H1 (cell line): ENCODE data around the gene PPP1R14C. TPM values are rescaled to one million over a fixed set of nuclear protein-coding genes. Genes with fewer than 3 reads are reported as not detected.

Experiments
- CTCF ChIA-PET: fragments of 300-600 bp; sonication (Branson Sonifier 250); formaldehyde crosslinking; loops from one replicate; lab custom pipeline; 2021; ENCODE audit not compliant: partially characterized antibody; lab: Charles Lee
- POLR2A ChIA-PET: fragments of 300-600 bp; sonication (Branson Sonifier 250); formaldehyde crosslinking; loops from one replicate; lab custom pipeline; 2021; ENCODE audit warnings: inconsistent platforms; ENCODE audit not compliant: partially characterized antibody; lab: Charles Lee
- DNase-seq, 2 experiments: peaks; one replicate each; pipeline versions ENCODE4 v3.0.0 to v3.0.0-alpha.2; 2010 to 2022; ENCODE audit warnings: low spot score in 2 of 2, low read depth in 1 of 2, mixed read lengths in 1 of 2
- FAIRE-seq: peaks from 2 replicates; lab custom pipeline; 2011; peaks lifted over from hg19 to GRCh38; lab: Jason Lieb, UNC
- H2AFZ ChIP-seq: 2 replicates; pipeline ENCODE4 v1.8.1; 2012; ENCODE audit warnings: low read length, inconsistent platforms
- H2AK5ac ChIP-seq: 2 replicates; pipeline ENCODE4 v1.6.1; 2013; ENCODE audit warnings: low read depth, low read length
- H2BK120ac ChIP-seq: replicated peaks from 2 replicates; pipeline ENCODE3; 2013; ENCODE audit warnings: low read depth, low read length, inconsistent platforms
- H2BK12ac ChIP-seq: 2 replicates; pipeline ENCODE4 v1.6.1; 2013; ENCODE audit warnings: low read depth, low read length
- H2BK15ac ChIP-seq: 2 replicates; pipeline ENCODE4 v1.6.1; 2013; ENCODE audit warnings: low read length
- H2BK20ac ChIP-seq: 2 replicates; pipeline ENCODE4 v1.6.1; 2013; ENCODE audit warnings: low read length
- H2BK5ac ChIP-seq: 2 replicates; pipeline ENCODE4 v1.6.1; 2013; ENCODE audit warnings: low read depth, low read length
- H3K14ac ChIP-seq: 2 replicates; pipeline ENCODE4 v1.6.1; 2013; ENCODE audit warnings: inconsistent platforms; ENCODE audit not compliant: insufficient read length
- H3K18ac ChIP-seq: 2 replicates; pipeline ENCODE4 v1.6.1; 2013; ENCODE audit warnings: low read length; ENCODE audit errors: extremely low read depth
- H3K23ac ChIP-seq: 2 replicates; pipeline ENCODE4 v1.6.1; 2013; ENCODE audit warnings: inconsistent platforms; ENCODE audit not compliant: insufficient read length
- H3K23me2 ChIP-seq: 2 replicates; pipeline ENCODE4 v1.6.1; 2013; ENCODE audit warnings: low read depth, low read length
- H3K27ac ChIP-seq: 2 replicates; pipeline ENCODE4 v1.6.1; 2011; ENCODE audit warnings: low read depth, low read length, inconsistent platforms
- H3K27me3 ChIP-seq, 4 experiments: replicated peaks in 1 of 4; 1 replicate in 1 of 4; 2 replicates in 3 of 4; pipeline versions ENCODE4 v1.6.1 to v1.8.1; 2011 to 2013; ENCODE audit warnings: low read length in 3 of 4, mild to moderate bottlenecking in 3 of 4, inconsistent platforms in 2 of 4, mixed read lengths in 2 of 4, moderate library complexity in 1 of 4; ENCODE audit not compliant: control insufficient read depth in 3 of 4, insufficient read depth in 3 of 4; ENCODE audit errors: extremely low read depth in 1 of 4
- H3K36me3 ChIP-seq, 4 experiments: 2 replicates each; pipeline versions ENCODE4 v1.6.1 to v1.8.1; 2011 to 2013; ENCODE audit warnings: mild to moderate bottlenecking in 4 of 4, low read length in 3 of 4, moderate library complexity in 2 of 4, control low read depth in 1 of 4, inconsistent platforms in 1 of 4; ENCODE audit not compliant: insufficient read depth in 4 of 4, control insufficient read depth in 2 of 4
- H3K4ac ChIP-seq: replicated peaks from 2 replicates; pipeline ENCODE3; 2013; ENCODE audit warnings: low read length, low read depth, mixed read lengths, inconsistent platforms; ENCODE audit not compliant: insufficient read length
- H3K4me1 ChIP-seq, 4 experiments: replicated peaks in 1 of 4; 1 replicate in 1 of 4; 2 replicates in 3 of 4; pipeline versions ENCODE4 v1.6.1 to v1.8.1; 2011 to 2013; ENCODE audit warnings: low read length in 3 of 4, inconsistent platforms in 2 of 4, mixed read lengths in 1 of 4; ENCODE audit not compliant: insufficient read depth in 4 of 4, control insufficient read depth in 3 of 4
- H3K4me2 ChIP-seq, 2 experiments: 2 replicates each; pipeline versions ENCODE4 v1.6.1 to v1.8.1; 2011 to 2013; ENCODE audit warnings: low read depth in 2 of 2, low read length in 2 of 2, control low read depth in 1 of 2, inconsistent platforms in 1 of 2, mild to moderate bottlenecking in 1 of 2; ENCODE audit not compliant: insufficient read depth in 1 of 2
- H3K4me3 ChIP-seq, 4 experiments: fragments of 200-600, 300-600 bp in 1 of 4; sonication (generic), shearing (Covaris generic), sonication (Bioruptor Twin) in 1 of 4; 2 replicates each; pipeline versions ENCODE4 v1.5.1 to v1.8.1; 2011 to 2016; ENCODE audit warnings: low read length in 4 of 4, low read depth in 3 of 4, control low read depth in 2 of 4, inconsistent platforms in 2 of 4, mild to moderate bottlenecking in 2 of 4, mixed read lengths in 1 of 4, moderate library complexity in 1 of 4; ENCODE audit not compliant: insufficient read depth in 2 of 4; ENCODE audit errors: extremely low read depth in 1 of 4
- H3K56ac ChIP-seq: replicated peaks from 2 replicates; pipeline ENCODE3; 2013; ENCODE audit warnings: low read depth, mild to moderate bottlenecking, mixed read lengths, low read length, inconsistent platforms; ENCODE audit not compliant: insufficient read length
- H3K79me1 ChIP-seq: 2 replicates; pipeline ENCODE4 v1.6.1; 2013; ENCODE audit warnings: low read depth, low read length, control low read depth
- H3K79me2 ChIP-seq, 2 experiments: 2 replicates each; pipeline versions ENCODE4 v1.6.1 to v1.8.1; 2012 to 2013; ENCODE audit warnings: low read length in 2 of 2, mild to moderate bottlenecking in 2 of 2, inconsistent platforms in 1 of 2; ENCODE audit not compliant: insufficient read depth in 2 of 2, control insufficient read depth in 1 of 2
- H3K9ac ChIP-seq, 4 experiments: replicated peaks in 1 of 4; 1 replicate in 1 of 4; 2 replicates in 3 of 4; pipeline versions ENCODE4 v1.6.1 to v1.8.1; 2011 to 2013; ENCODE audit warnings: low read depth in 3 of 4, low read length in 3 of 4, control low read depth in 2 of 4, mild to moderate bottlenecking in 2 of 4, moderate library complexity in 2 of 4, inconsistent platforms in 1 of 4; ENCODE audit errors: extremely low read depth in 1 of 4
- H3K9me3 ChIP-seq, 2 experiments: 2 replicates each; pipeline versions ENCODE4 v1.6.1 to v1.8.1; 2012 to 2013; ENCODE audit warnings: mild to moderate bottlenecking in 2 of 2, moderate library complexity in 2 of 2, control low read depth in 1 of 2, inconsistent platforms in 1 of 2, low read depth in 1 of 2, low read length in 1 of 2, mixed read lengths in 1 of 2; ENCODE audit not compliant: insufficient read depth in 2 of 2
- H4K20me1 ChIP-seq, 2 experiments: replicated peaks in 1 of 2; 2 replicates each; pipeline versions ENCODE3 to v1.8.1; 2011 to 2013; ENCODE audit warnings: inconsistent platforms in 2 of 2, low read length in 2 of 2, mild to moderate bottlenecking in 1 of 2; ENCODE audit not compliant: insufficient read depth in 2 of 2, control insufficient read depth in 1 of 2
- H4K5ac ChIP-seq: 2 replicates; pipeline ENCODE4 v1.6.1; 2013; ENCODE audit warnings: low read length, low read depth, mixed read lengths, inconsistent platforms; ENCODE audit not compliant: insufficient read length
- H4K8ac ChIP-seq: 2 replicates; pipeline ENCODE4 v1.8.0; 2013; ENCODE audit warnings: mild to moderate bottlenecking, moderate library complexity, low read length, inconsistent platforms; ENCODE audit not compliant: insufficient read depth; ENCODE audit errors: extremely low read depth
- H4K91ac ChIP-seq: replicated peaks from 2 replicates; pipeline ENCODE3; 2013; ENCODE audit warnings: low read length, mixed read lengths, inconsistent platforms; ENCODE audit not compliant: insufficient read length
- CTBP2 ChIP-seq: IDR thresholded peaks from 2 replicates; pipeline ENCODE4 v1.7.0; 2011; ENCODE audit warnings: borderline replicate concordance, mild to moderate bottlenecking, moderate library complexity, mixed read lengths, low read length; ENCODE audit not compliant: insufficient read depth, insufficient read length
- JUN ChIP-seq: IDR thresholded peaks from 2 replicates; pipeline ENCODE4 v1.6.1; 2011; ENCODE audit warnings: low read depth, mild to moderate bottlenecking, improper control_type of control experiment, low read length
- TCF12 ChIP-seq: IDR thresholded peaks from 2 replicates; pipeline ENCODE4 v1.6.1; 2011; ENCODE audit warnings: low read depth, mild to moderate bottlenecking, low read length
- WGBS, 2 experiments: shearing (Covaris generic) in 1 of 2; methylation state at CpG; one replicate each; pipeline versions ENCODE4 v1.1.6 to v1.1.7; 2013 to 2015; ENCODE audit warnings: low lambda C conversion rate in 2 of 2, mixed read lengths in 2 of 2, inconsistent platforms in 1 of 2, low coverage in 1 of 2, missing lambda C conversion rate in 1 of 2; ENCODE audit not compliant: insufficient replicate concordance in 2 of 2, insufficient coverage in 1 of 2, insufficient read length in 1 of 2; ENCODE audit errors: extremely low coverage in 1 of 2, missing lambda C conversion rate in 1 of 2; 5-methylcytosine and 5-hydroxymethylcytosine counted together
- polyA plus RNA-seq, 7 experiments: library from polyadenylated mRNA; depleted of rRNA in 3 of 7; stranded (reverse) in 5 of 7; unstranded in 2 of 7; fragments of >200 nt in 5 of 7; fragments of 200-250 nt in 2 of 7; gene quantifications; 1 replicate in 5 of 7; 2 replicates in 1 of 7; 4 replicates in 1 of 7; pipeline versions ENCODE4 v1.2.1 to v1.2.3, GENCODE V29; 2011 to 2013; ENCODE audit warnings: missing spikeins in 2 of 7, mixed read lengths in 2 of 7
- total RNA-seq: library from RNA; stranded (reverse); fragmentation: NEBNext Ultra II Directional; extraction: Animal tissue kit (Norgen Biotek cat#: 25700); gene quantifications from 2 replicates; pipeline ENCODE4 v1.2.1, GENCODE V29; 2021
- TF ChIP-seq, protein P1 (sequence below): IDR thresholded peaks from 2 replicates; pipeline ENCODE4 v1.6.1; 2012; ENCODE audit warnings: inconsistent platforms

Gene PPP1R14C
- total and polyA plus RNA-seq, 2 of the 8 experiments (the other 6 are each of a cell fraction or from before 2014, with no cell fraction given) = 0.30 to 0.61 TPM

DNA sequence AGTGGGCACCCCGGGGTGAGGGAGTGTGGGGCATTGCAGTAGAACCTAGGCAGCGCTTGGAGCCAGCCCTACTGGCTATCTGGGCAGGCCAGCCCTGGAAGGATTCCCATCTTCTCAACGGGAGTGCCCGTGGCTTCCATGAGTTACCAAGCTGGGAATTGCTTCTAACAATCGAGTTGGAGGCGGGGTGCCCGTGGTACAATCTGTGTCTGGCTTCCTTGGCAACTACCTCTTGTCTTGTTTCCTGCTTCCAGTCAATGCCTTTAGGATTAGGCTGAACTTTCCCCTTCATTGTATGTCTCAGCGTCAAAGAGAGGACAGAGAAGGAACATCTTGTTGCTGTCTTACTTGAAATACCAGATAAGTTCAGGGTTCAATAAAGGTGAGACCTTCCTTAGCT, 33.3 kb downstream of the PPP1R14C start:
- DNase-seq (no peak), FAIRE-seq (no peak)
- H4K20me1 ChIP-seq = no peaks in the 10 kb centered on the region
- no peaks in the 10 kb centered on the region for H3K79me1 ChIP-seq
- WGBS, 2 experiments = 91% methylated on average over 8 of the region's 8 CpGs; no CpG with 5 or more reads in 1 of the 2 experiments
- no peak overlapping the region for H3K9ac ChIP-seq
- no peak overlapping the region for H3K27ac ChIP-seq
- H3K23me2 ChIP-seq = no peaks in the 10 kb centered on the region
- H4K8ac ChIP-seq = no peak overlapping the region
- H3K27me3 ChIP-seq = no peaks in the 10 kb centered on the region
- H3K36me3 ChIP-seq = no peaks in the 10 kb centered on the region
- H3K56ac ChIP-seq = no peak overlapping the region
- H3K4me3 ChIP-seq = no peak overlapping the region
- H2BK5ac ChIP-seq = no peak overlapping the region
- no peak overlapping the region for H3K4me2 ChIP-seq
- no peak overlapping the region for H3K23ac ChIP-seq
- H4K91ac ChIP-seq = no peak overlapping the region
- H3K14ac ChIP-seq = no peak overlapping the region
- H3K79me2 ChIP-seq = no peaks in the 10 kb centered on the region
- H2BK20ac ChIP-seq = no peak overlapping the region
- TF ChIP-seq JUN (no peak), CTBP2 (no peak), TCF12 (no peak)
- TF ChIP-seq, protein P1, sequence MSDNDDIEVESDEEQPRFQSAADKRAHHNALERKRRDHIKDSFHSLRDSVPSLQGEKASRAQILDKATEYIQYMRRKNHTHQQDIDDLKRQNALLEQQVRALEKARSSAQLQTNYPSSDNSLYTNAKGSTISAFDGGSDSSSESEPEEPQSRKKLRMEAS = no peak
- no peaks in the 10 kb centered on the region for H3K4me1 ChIP-seq
- H2AFZ ChIP-seq = no peak overlapping the region
- no peak overlapping the region for H4K5ac ChIP-seq
- no peak overlapping the region for H3K4ac ChIP-seq
- no peak overlapping the region for H2BK12ac ChIP-seq
- H3K9me3 ChIP-seq = no peaks in the 10 kb centered on the region
- POLR2A ChIA-PET = no interaction called here
- CTCF ChIA-PET = no interaction called here
- H2BK15ac ChIP-seq = no peak overlapping the region
- H3K18ac ChIP-seq = no peak overlapping the region
- no peak overlapping the region for H2AK5ac ChIP-seq
- no peak overlapping the region for H2BK120ac ChIP-seq
